Femur (tissue), 1 donor: ENCODE data around the gene C4orf17.

ENCODE experiments used
- DNase-seq: peaks from one replicate; pipeline ENCODE4 v3.0.0-alpha.2; 2017

The C4orf17 gene

GRCh38 chr4:99537674-99538073 is 26.9 kb downstream of the C4orf17 start:
- no peak for DNase-seq

GRCh38 chr4:99540277-99540939 is 29.6 kb downstream of the C4orf17 start:
- no peak for DNase-seq

- DNase-seq = no peak
Measured at GRCh38 chr4:99552872-99553271, 42.1 kb downstream of the C4orf17 start.

DNA sequence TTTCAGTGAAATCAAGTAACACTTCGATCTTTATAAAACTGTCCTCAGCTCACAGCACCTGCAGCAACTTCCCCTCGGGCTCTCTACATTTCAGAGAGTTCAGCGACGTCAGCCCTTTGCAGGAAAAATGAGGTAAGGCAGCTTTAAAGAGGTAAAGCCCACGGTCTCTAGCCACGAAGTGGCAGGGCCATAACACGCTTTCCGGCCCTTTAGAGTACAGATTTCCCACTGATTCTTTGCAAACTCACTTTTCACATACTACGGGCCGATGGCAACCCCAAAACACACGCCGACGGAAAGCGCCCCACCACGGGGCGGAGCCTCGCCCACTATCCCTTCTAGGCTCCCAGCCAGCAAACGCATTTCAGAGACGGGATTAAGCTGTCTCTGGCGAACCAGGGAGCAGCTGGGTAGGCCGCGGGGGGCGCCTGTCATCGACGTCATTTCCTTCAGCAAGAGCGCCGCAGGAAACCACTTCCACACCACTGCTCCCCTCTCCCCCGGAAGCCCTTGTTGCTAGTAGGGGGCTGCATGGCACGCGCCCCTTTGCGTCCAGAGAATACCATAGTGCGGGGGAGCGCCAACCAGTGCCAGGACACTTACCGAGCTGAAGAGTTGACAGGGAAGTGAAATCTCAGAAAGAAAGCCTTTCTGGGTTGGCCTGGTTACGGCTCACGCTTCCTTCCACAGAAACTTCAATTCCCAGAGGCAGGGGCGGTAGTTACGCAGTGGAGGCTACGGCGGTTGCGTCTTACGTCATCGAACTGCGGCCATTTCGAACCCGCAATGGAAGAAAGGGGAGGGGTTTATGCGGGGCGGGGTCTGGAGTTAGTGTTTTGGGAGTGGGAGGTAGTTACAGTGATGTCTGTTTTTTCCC is 52.7 kb downstream of the C4orf17 start, which contains the start of gene TRMT10A:
Gene TRMT10A, minus strand, starts transcription at position 730 of the 877 bp plus-strand sequence. CDS start 4,701 bp downstream, outside the sequence.
- DNase-seq = peak; percentile 99

GRCh38 chr4:99564921-99565320 is 54.1 kb downstream of the C4orf17 start:
- peak; percentile 35 for DNase-seq

GRCh38 chr4:99571883-99572282 is 61.1 kb downstream of the C4orf17 start:
- no peak for DNase-seq

DNA sequence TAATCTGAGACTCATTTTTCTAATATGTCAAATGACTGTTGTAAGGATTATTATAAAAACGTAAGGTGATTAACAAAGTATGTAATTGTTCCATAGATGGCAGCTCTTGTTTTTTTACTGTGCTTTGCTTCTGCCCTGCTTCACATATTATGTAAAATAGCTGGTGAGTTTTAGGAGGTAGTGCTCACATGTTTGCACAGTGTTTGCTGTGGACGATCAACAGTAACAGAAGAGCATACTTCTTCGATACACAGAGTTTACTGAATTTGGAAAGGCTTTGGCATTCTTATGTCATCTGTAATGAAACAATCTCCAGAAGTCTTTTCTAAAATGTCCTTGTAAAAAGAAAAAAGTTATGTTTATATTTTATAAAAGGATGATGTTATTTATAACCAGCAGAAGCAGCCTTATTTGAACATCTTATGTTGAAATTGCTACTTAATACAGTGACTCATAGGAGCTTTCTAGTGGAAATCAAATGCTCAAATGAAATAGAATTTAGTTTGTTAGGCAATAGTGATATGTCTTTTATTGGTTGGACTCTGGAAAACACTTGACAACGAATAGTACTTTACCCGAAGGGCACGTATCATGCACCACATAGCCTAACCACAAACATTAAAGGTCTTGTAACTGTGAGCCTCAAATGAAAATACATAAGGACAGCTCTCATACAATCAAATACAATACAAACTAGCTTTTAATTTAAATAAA is 61.9 kb downstream of the C4orf17 start:
- DNase-seq = no peak

DNA sequence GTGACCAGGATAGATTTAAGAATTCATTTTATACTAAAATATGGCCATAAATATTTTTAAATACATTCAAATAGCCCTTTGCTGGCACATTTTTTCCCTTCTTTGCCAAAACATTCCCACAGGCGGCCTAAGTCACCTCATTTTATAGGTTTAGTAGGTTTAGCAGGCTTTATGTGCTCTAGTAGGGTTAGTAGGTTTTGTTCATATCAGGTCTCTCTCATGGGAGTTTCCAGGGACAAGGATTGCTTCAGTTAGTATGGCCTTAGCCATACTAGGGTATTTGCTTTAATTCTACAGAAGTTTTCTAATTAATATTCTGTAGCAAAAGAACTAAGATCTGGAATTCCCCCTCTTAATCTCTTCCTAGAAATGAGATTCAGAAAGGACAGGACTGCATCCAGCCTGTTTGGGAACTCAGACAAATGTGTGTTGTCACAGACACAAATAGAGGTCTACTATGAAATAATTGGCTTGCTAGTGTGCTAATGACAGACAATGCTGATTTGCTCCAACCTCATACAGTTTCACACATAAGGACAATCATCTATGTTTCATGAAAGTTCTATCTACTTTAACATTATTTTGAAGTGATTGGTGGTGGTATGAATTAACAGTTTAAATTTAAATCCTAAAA is 63.0 kb downstream of the C4orf17 start:
- DNase-seq = no peak

DNA sequence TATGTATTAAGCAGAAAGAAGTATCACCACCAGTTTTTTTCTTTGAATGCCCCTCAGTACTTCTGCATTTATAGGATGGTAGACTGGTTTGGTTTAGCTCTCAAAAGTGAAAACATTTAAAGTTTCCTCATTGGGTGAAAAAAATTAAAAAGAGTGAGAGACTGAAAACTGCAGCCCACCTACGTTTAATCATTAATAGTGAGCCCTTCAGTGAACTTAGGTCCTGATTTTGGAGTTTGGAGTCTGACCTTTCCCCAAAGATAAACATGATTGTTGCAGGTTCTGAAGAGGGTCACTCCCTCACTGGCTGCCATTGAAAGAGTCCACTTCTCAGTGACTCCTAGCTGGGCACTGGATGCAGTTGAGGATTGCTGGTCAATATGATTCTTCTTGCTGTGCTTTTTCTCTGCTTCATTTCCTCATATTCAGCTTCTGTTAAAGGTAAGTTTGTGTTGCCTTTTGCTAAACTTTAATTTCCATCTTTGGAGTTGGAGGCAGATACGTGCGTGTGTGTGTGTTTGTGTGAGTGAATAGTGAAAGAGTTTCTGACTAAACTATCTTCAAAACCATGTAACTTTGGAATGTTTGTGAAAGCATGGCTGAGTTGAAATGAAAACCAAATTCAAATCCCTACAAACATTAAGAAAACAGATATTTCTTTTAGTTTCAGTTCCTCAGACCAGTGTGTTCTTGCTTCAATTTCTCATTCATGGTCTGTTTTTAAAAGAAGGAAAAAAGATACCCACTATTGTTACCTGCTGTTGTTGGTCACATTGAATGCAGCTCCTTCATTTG is 63.9 kb downstream of the C4orf17 start, which contains the start of gene MTTP:
Gene MTTP, plus strand, starts transcription at position 295 of the 795 bp plus-strand sequence. Its CDS starts 86 bp downstream, at position 381.
- DNase-seq = no peak

- DNase-seq = no peak
Measured at GRCh38 chr4:99578714-99579113, 67.9 kb downstream of the C4orf17 start.

DNA sequence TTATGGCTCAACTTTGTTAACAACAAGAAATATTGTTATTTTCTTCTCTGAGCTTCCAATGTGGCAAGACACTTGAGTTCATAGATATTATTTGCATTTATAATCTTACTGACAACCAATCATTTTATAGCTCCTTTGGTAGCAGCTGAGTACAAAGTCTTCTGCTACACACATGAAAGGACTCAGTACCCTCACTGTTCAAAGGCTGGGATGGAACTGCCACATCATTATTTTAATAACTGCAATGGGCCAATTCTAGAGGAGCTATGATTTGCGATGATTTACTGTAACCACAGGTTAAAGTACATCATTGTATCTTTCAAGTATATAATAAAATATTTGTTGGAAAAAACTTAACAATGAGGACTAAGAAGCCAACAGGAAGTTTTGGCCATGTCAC is 74.7 kb downstream of the C4orf17 start:
- no peak for DNase-seq

DNA sequence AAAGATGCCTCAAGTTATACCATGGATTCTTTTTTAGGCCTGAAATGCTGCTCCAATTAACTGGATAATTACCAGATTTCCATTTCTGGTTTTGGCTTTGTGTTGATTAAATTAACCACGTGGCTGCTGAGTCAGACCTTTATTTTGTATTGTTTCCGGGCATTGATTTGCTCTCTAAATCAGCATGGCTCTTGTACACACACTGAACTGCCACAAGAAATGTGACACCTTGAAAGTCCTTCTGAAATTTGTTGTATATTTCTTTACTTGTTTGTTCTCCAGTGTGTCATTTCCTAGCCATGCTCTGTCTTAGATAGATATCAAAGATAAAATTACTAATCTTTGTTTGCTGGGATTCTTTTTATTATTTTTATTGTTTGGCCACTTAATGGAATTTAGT is 75.5 kb downstream of the C4orf17 start:
- DNase-seq = no peak

DNA sequence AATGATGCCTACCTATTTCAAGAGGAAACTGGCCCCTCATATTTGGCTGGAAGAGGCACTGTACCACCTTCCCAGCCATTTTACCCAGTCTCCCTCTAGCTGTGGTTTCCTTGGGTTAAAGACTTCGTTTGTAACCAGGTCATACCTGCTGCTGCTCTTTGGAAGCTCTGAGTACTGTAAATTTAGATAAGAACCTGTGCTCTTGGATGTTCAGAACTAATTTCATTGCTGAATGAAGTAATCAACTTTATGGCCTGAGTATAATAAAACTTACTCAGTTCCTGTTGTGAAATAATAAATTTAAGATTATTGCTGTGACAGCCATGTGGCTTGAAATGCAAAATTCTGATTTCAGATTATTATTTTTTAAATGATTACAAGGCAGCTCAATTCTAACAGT is 76.0 kb downstream of the C4orf17 start:
- DNase-seq = no peak

- DNase-seq = no peak
Measured at GRCh38 chr4:99587309-99587708, 76.5 kb downstream of the C4orf17 start.

DNA sequence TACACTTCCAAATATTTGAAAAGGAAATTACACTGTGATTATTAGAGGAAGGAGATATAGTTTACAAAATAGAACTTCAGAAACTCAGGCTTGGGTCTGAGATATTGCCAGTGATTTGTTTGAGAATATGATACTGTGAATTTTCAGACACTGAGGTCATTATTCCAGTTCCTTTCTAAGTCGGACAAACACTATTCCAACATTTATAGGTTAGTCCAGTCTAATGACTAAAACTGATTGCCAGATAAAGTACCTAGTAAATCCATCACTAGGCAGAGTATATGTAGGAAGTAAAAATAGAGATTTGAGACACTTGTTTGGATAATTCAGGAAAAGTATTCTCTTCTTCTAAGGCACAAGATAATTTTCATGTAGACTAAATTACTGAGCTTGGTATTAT is 77.0 kb downstream of the C4orf17 start:
- no peak for DNase-seq

DNA sequence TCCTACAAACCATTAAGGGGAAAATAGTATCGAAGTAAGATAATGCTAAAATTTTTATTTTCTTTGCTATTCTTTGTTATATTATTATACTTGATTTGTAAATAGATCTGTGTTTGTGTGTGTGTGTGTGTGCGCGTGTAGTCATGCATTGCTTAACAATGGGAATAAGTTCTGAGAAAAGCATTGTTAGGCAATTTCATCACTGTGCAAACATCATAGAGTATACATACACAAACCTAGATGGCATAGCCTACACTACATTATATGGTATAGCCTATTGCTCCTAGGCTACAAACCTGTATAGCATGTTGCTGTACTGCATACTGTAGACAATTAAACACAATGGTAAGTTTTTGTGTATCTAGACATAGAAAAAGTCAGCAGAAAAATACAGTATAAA is 80.9 kb downstream of the C4orf17 start:
- no peak for DNase-seq
